Colonic mucosa (tissue), 4 donors: ENCODE measurements around the gene FARP1. TPM values are rescaled to one million over a fixed set of nuclear protein-coding genes. Genes with fewer than 3 reads are reported as not detected.

Experiments
- DNase-seq: peaks from one replicate; pipeline ENCODE4 v3.0.0-alpha.2; 2020
- H3K27ac ChIP-seq: fragments of 200-600 bp; one replicate; pipeline ENCODE4 v1.8.0; 2021
- H3K27me3 ChIP-seq: fragments of 200-600 bp; one replicate; pipeline ENCODE4 v1.8.0; 2021
- H3K36me3 ChIP-seq: fragments of 200-600 bp; one replicate; pipeline ENCODE4 v1.8.0; 2021
- H3K4me1 ChIP-seq: fragments of 200-600 bp; one replicate; pipeline ENCODE4 v1.8.0; 2021; ENCODE audit warnings: mild to moderate bottlenecking
- H3K4me3 ChIP-seq: fragments of 200-600 bp; one replicate; pipeline ENCODE4 v1.8.0; 2021
- H3K9ac ChIP-seq, 2 donors: one replicate each; pipeline ENCODE4 v1.7.0; 2013; ENCODE audit warnings: control low read depth in 2 of 2, low read depth in 2 of 2, low read length in 2 of 2
- H3K9me3 ChIP-seq: fragments of 200-600 bp; one replicate; pipeline ENCODE4 v1.8.0; 2021
- CTCF ChIP-seq: fragments of 200-600 bp; IDR thresholded peaks from one replicate; pipeline ENCODE4 v1.8.0; 2022; ENCODE audit warnings: antibody characterized with exemption, mild to moderate bottlenecking
- intact Hi-C: fragments of 100-400 bp; cut with DNase I; formaldehyde crosslinking; loops from one replicate; pipeline ENCODE4 v1.14.1; 2022
- total RNA-seq, 2 donors: library from RNA; stranded (reverse); fragmentation: NEBNext Ultra II Directional in 1 of 2; extraction: Animal tissue kit (Norgen Biotek cat#: 25700) in 1 of 2; gene quantifications; one replicate each; pipeline ENCODE4 v1.2.1, GENCODE V29; 2021
- donor health status: healthy.
- donor health status: DM: no; HTN: no; CAD: no.
- donor health status: DM: no; HTN: no; CAD: no.

FARP1 gene
- total RNA-seq, 2 donors from 2014 or later: 39.1 to 53.5 TPM

GRCh38 chr13:98203646-98204326 lies 60.9 kb downstream of the FARP1 start:
- no peaks in the 10 kb centered on the region for H3K9me3 ChIP-seq
- intact Hi-C loops: no loop called here
- no peaks in the 10 kb centered on the region for H3K27me3 ChIP-seq
- H3K36me3 ChIP-seq: no peaks in the 10 kb centered on the region
- H3K4me3 ChIP-seq: no peak overlapping the region
- H3K9ac ChIP-seq: no peak overlapping the region
- H3K27ac ChIP-seq: no peak overlapping the region
- H3K4me1 ChIP-seq: no peaks in the 10 kb centered on the region
- no peak for DNase-seq
- no peak for TF ChIP-seq CTCF

- no peak for DNase-seq
- Histone ChIP-seq H3K36me3 (no peaks in the 10 kb centered on the region), H3K9me3 (no peaks in the 10 kb centered on the region), H3K4me1 (no peaks in the 10 kb centered on the region), H3K27me3 (no peaks in the 10 kb centered on the region), H3K9ac (no peak overlapping the region), H3K27ac (no peak overlapping the region), H3K4me3 (no peak overlapping the region)
- no peak for TF ChIP-seq CTCF
- intact Hi-C loops: no loop called here
Observed at GRCh38 chr13:98204546-98204945, 61.7 kb downstream of the FARP1 start.

- H3K9ac ChIP-seq: no peak overlapping the region
- no peaks in the 10 kb centered on the region for H3K9me3 ChIP-seq
- no peak for TF ChIP-seq CTCF
- no peaks in the 10 kb centered on the region for H3K4me1 ChIP-seq
- intact Hi-C loops: no loop called here
- no peaks in the 10 kb centered on the region for H3K36me3 ChIP-seq
- H3K27me3 ChIP-seq: no peaks in the 10 kb centered on the region
- no peak overlapping the region for H3K4me3 ChIP-seq
- no peak for DNase-seq
- H3K27ac ChIP-seq: peak overlapping the region; percentile 15
Observed at GRCh38 chr13:98206946-98207345, 64.1 kb downstream of the FARP1 start.

GRCh38 chr13:98207416-98207815 lies 64.5 kb downstream of the FARP1 start:
- Histone ChIP-seq H3K36me3 (no peaks in the 10 kb centered on the region), H3K4me1 (no peaks in the 10 kb centered on the region), H3K9me3 (no peaks in the 10 kb centered on the region), H3K4me3 (no peak overlapping the region), H3K9ac (no peak overlapping the region), H3K27ac (peak overlapping the region; percentile 15), H3K27me3 (no peaks in the 10 kb centered on the region)
- no peak for DNase-seq
- intact Hi-C loops: no loop called here
- no peak for TF ChIP-seq CTCF

- H3K36me3 ChIP-seq: no peaks in the 10 kb centered on the region
- H3K4me1 ChIP-seq: no peaks in the 10 kb centered on the region
- no peak overlapping the region for H3K9ac ChIP-seq
- H3K27me3 ChIP-seq: no peaks in the 10 kb centered on the region
- TF ChIP-seq CTCF: no peak
- DNase-seq: no peak
- intact Hi-C loops: no loop called here
- no peak overlapping the region for H3K27ac ChIP-seq
- no peaks in the 10 kb centered on the region for H3K9me3 ChIP-seq
- H3K4me3 ChIP-seq: no peak overlapping the region
Observed at GRCh38 chr13:98208606-98209005, 65.7 kb downstream of the FARP1 start.
